Measurements from ENCODE around the gene ZNF407.

GRCh38 chr18:74635224-74635975 is 37.7 kb downstream of the ZNF407 start:
- TF ChIP-seq CTCF (IDR thresholded peaks at IDR 0.05; ENCODE audit: low read depth, low read length, poor library complexity, severe bottlenecking) (no peak), EZH2phosphoT487 (IDR thresholded peaks at IDR 0.05; ENCODE audit: borderline replicate concordance, low read length) (no peak)
